EL (cell line): ENCODE results near the gene MLPH.

Experiments used
- DNase-seq: peaks from one replicate; pipeline ENCODE4 v3.0.0-alpha.2; 2016

Gene MLPH, protein sequence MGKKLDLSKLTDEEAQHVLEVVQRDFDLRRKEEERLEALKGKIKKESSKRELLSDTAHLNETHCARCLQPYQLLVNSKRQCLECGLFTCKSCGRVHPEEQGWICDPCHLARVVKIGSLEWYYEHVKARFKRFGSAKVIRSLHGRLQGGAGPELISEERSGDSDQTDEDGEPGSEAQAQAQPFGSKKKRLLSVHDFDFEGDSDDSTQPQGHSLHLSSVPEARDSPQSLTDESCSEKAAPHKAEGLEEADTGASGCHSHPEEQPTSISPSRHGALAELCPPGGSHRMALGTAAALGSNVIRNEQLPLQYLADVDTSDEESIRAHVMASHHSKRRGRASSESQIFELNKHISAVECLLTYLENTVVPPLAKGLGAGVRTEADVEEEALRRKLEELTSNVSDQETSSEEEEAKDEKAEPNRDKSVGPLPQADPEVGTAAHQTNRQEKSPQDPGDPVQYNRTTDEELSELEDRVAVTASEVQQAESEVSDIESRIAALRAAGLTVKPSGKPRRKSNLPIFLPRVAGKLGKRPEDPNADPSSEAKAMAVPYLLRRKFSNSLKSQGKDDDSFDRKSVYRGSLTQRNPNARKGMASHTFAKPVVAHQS

GRCh38 chr2:237486819-237487448 is at the start of gene MLPH:
MLPH (plus strand) TSS chr2:237487251; CDS start chr2:237493427, 6,176 bp downstream.
- peak; percentile 62 for DNase-seq

GRCh38 chr2:237437566-237437965 is 49.5 kb upstream of the MLPH start:
- no peak for DNase-seq

DNA sequence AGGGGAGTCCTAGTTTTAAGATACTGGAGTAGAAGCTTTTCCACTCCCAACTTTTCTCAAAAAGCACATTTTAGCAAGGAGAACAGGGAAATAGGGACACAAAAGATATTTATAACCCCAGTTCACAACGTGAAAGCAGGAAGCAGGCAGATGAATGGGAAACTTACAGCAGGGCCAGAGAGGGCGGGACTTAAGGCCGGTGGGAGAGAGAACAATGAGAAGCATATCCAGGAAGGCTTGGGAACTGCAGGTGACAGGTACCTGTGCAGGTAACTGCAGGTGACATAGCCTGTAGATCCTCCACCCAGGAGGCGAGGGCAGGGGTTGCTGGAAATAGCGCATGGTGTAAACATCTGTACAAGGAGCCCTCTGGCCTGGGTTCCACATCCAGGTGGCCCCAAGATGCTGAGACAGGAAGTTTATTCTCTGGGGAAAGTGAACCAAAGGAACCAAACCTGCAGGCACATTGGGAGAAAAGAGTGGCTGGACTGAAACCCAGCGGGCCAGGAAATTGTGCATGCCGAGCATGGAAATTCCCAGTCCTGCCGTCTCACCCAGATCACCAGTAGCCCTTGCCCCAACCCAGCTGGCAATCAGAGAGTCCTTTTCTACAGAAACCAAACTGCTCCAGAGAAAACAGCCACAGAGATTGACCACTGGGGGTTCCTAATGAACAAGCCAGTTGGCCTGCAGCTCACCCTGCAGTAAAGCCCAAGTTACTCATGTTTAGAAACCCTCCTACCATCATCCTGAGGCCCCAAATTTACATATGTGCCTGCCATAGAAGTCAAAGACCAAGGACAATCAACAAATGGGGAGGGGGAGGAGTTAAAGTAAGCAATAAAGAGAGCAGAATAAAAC is 48.7 kb upstream of the MLPH start:
- DNase-seq = no peak

DNA sequence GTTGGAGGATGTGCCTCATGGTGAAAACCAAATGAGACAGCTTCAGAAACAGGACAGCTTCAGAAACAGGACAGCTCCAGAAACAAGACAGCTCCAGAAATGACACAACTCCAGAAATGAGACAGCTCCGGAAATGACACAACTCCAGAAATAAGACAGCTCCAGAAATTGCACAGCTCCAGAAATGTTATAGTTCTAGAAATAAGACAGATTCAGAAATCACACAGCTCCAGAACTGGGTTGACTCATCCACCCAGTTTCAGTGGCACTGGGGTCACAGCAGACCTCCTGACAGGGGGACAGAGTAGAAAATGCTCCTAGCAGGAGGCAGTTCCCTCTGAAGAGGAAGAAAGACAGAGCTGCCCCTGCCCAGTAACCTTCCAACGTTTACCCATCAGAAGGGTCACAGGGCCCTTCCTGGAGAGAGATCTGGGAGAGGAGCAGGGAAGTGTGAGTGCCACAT is 46.2 kb upstream of the MLPH start:
- peak; percentile 33 for DNase-seq

GRCh38 chr2:237441605-237442274 is 45.3 kb upstream of the MLPH start:
- peak; percentile 61 for DNase-seq

GRCh38 chr2:237444071-237444470 is 43.0 kb upstream of the MLPH start:
- no peak for DNase-seq

GRCh38 chr2:237445611-237446337 is 41.3 kb upstream of the MLPH start:
- no peak for DNase-seq

DNA sequence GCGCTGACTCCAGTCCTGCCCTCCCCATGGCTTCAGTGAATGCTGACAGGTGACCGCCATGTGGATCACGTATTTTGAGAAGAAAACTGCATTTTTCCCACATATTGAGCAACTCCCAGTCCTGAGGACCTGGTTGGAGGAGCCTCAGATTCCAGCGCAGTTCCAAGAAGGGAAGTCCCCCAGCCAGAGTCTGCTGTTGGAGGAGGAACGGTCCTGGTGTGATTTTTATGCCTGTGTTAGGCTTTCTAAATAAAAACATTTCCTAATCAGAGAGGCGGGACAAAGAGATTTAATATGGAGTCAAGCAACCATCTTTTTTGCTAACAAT is 40.7 kb upstream of the MLPH start:
- no peak for DNase-seq

- DNase-seq = no peak
Observed at GRCh38 chr2:237447496-237447895, 39.6 kb upstream of the MLPH start.

- no peak for DNase-seq
Observed at GRCh38 chr2:237448171-237448570, 38.9 kb upstream of the MLPH start.

DNA sequence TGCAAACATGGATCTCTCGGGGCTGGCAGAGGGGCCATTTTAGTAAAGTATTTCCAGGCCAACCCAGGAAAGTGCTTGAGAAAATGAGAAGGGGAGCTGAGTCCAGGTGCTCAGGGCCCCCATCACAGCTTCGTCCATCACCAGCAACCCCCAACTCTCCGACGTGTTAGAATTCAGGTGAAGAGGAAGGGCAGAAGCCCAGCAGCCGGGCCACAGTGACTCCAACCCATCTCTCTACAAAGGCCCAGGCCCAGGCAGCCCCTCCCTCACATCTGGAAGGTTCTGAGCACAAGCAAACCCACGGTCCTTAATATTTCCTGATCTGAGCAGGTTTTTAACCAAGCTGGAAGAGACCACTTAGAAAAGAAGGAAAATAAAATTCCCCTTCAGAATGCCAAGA is 38.4 kb upstream of the MLPH start:
- DNase-seq = no peak

GRCh38 chr2:237449193-237449881 is 37.7 kb upstream of the MLPH start:
- no peak for DNase-seq

- no peak for DNase-seq
Observed at GRCh38 chr2:237450108-237450507, 36.9 kb upstream of the MLPH start.

DNA sequence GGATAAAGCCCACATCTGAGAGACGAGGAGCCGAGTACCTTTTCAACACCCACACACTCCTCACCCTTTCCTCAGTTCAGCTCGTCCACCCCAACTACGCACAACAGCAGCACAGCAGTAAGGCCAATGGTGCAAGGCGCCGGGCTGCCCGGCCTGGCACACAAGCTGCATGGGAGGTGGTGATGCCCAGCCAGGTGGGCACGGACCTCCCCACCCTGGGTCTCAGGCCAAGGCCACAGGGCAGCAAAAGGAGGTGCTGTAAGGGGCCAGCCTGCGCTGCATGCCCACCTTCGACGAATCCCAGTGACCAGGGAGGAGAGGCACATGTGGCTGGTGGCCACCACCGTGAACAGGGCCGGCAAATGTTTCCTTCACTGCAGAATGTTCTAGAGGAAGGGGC is 36.5 kb upstream of the MLPH start:
- DNase-seq = no peak

- DNase-seq = no peak
Observed at GRCh38 chr2:237451643-237452469, 35.2 kb upstream of the MLPH start.

DNA sequence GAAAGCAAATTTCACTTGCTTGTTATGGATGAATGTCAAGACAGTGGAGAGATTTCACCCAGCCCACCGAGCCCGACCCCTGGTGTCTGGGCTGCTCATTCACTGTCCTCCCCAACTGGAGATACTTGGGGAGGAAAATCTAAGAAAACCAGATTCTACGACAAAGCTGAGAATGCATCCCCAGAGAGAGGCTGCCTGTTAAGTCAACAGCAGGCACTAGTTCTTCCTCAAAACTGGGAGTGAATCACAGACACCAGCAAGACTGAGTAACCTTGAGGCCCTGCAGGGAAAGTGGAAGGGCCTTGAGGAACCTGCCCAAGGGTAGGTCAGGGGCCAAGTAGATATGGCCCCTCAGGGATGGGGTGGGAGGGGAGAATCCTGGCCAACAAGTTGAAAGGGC is 34.2 kb upstream of the MLPH start:
- DNase-seq = no peak

DNA sequence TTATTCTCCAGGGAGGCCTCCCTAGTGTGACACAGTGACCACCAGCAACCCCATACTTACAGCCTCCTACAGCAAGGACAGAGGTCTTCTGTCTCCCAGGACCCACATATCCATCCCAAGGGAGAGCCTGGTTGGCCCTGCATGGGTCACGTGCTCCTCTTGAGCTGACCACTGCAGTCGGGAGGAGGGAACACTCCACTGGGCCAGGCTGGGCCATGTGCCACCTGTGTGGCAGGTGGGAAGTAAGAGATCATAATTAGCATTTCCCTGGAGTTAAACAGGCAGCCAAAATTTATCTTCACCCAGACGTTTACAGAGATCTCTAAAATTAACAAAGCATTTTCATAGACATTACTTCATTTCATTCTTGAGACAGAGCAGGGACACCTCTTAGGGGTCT is 33.4 kb upstream of the MLPH start:
- no peak for DNase-seq

- no peak for DNase-seq
Observed at GRCh38 chr2:237455764-237456163, 31.3 kb upstream of the MLPH start.

- peak; percentile 36 for DNase-seq
Observed at GRCh38 chr2:237456200-237456843, 30.7 kb upstream of the MLPH start.
